ENCODE data around the gene MED13L.
"Not testable (repeated sequence)": the region's sequence is repeated elsewhere in the genome, so short reads cannot be mapped to it uniquely, and the experiment has no call there.

Gene MED13L

GRCh38 chr12:116244474-116245090, 32.9 kb downstream of the MED13L start:
- no peak for DNase-seq

DNA sequence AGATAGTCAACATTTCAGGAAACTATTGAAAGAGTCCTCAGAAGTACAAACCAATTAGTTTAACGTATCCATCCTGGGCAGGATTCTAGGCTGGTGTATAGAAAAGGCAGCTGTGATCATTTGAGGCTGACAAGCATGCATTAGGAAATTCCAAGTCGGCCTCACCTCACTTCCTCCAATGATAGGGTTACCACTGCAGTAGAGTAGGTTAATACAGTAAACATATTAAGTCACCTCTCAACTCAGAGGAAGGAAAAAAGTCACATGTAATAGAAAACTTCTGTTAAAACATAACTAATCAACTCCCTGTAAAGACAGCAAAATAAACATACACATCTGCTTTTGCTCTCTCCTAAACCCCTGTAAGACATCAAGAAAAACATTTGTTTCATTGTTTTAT, 33.5 kb downstream of the MED13L start:
- DNase-seq: no peak

GRCh38 chr12:116242740-116243139, 34.8 kb downstream of the MED13L start:
- DNase-seq: no peak

- no peak for DNase-seq
These were observed 36.2 kb downstream of the MED13L start for GRCh38 chr12:116241157-116241759.

DNA sequence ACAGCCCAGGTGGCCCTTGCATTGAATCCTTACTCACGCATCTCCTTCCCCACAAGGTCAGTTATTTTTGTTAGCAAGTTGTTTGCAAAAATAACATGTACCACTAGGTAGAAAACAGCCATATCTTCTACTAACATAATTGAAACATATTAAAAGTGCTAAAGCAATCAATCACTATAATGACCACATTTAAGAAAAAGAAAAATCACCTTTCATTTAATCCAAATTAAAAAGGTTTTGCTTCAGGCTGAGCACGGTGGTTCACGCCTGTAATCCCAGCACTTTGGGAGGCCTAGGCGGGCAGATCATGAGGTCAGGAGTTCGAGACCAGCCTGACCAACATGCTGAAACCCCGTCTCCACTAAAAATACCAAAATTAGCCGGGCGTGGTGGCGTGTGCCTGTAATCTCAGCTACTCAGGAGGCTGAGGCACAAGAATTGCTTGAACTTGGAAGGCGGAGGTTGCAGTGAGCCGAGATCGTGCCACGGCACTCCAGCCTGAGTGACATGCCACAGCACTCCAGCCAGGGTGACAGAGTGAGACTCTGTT, 38.8 kb downstream of the MED13L start:
- not testable (repeated sequence) for DNase-seq

- no peak for DNase-seq
These were observed 39.3 kb downstream of the MED13L start for GRCh38 chr12:116238149-116238548.

DNA sequence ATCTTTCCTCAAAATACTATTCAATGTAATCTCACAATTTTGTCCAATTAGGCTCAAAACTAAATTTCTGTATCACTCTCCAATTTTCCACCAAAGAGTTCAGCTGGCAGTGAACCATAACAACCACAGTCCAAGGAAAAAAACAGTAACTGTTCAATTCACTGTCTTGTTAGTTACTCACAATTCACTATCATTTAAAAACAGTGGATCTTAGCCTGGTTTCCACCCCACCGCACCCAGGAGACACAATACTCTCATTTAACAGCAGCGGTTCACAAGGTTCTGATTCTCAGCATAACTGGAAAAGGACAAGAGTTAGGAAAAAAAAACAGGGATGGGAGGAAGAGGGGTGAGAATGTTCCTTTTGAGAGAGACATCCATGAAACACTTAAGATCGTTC, 40.5 kb downstream of the MED13L start:
- no peak for DNase-seq

- peak; percentile 39 for DNase-seq
These were observed 41.3 kb downstream of the MED13L start for GRCh38 chr12:116236148-116236731.

- not testable (repeated sequence) for DNase-seq
These were observed 43.3 kb downstream of the MED13L start for GRCh38 chr12:116234148-116234547.

GRCh38 chr12:116233669-116234068, 43.8 kb downstream of the MED13L start:
- DNase-seq: no peak

- DNase-seq: no peak
These were observed 49.7 kb downstream of the MED13L start for GRCh38 chr12:116227811-116228210.

GRCh38 chr12:116226026-116226425, 51.5 kb downstream of the MED13L start:
- peak; percentile 69 for DNase-seq

- DNase-seq: no peak
These were observed 55.1 kb downstream of the MED13L start for GRCh38 chr12:116222358-116222757.

DNA sequence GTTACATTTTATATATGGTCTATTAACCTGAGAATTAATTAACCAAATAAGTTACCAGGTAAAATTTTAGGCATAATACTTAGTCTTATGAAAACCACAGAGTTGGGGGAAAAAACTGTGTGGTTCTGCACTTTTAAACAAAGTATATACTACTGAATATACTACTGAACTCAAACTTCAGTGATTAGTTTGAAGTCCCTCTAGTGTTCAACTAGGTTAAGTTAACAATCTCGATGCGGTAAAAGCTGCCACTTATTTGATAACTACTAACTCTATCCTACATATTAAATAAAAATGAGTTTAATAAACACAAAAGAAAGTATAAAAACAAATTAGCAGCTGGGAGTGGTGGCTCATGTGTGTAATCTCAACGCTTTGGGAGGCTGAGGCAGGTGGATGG, 56.7 kb downstream of the MED13L start:
- DNase-seq: no peak

DNA sequence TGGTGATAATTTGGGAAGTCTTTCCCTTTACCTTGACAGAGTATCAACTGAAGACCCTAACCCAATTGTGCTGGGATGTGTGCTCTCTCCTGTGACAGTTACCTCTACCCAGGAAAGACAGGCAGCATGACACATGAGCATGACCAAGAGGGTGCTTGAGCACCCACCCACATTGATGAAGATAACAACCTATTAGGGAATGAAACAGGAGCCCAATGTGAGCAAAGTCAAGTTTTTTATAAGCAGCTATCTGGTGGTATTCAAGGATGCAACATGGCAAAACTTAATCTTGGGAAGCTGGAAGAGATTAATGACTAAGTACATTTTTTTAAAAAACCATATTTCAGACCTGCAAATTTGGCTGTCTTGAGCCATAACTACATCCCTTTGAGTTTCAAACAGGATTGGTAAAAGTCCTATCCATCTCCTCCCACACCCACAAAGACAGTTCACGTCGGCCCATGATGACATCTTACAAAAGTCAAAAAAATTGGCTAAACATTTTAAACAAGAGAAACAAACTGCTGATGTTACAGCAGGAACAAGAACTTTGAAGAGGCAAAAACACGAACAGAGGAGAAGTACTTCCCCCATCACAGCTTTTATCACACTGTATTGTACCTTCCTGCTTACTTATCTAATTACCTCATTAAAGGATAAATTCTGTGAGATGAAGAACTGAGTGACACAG, 60.3 kb downstream of the MED13L start:
- no peak for DNase-seq

DNA sequence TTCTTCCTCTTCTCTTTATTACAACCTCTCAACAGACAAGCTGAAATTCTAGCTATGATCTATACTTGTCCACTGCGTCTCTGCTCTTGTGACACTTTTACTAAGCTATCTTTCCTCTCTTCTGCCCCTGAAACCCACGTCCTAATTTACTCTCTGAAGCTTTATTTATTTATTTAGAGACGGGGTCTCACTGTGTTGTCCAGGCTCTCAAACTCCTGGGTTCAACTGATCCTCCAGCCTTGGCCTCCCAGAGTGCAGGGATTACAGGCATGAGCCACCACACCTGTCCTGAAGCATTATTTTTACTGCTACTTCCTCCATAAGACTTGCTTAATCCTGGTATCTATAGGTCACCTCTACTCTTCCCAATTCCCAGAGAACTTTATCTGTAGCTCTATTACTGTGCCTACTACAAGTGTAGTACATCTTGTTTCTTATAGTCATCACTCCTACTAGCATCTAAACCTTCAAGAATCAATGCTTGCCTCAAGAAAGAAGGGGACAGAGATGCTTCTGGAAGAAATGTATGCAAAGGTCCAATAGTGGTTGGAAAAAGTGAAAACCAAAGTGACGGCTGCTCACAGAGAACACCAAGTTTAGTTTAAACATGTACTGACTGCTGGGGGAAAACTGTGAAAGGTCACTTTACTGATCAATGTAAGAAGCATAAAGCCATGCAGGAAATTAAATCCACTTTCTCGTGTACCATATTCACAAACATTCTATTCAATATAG, 61.3 kb downstream of the MED13L start:
- DNase-seq: no peak

GRCh38 chr12:116215023-116215422, 62.5 kb downstream of the MED13L start:
- DNase-seq: no peak

GRCh38 chr12:116213885-116214527, 63.5 kb downstream of the MED13L start:
- DNase-seq: no peak

- DNase-seq: no peak
These were observed 64.5 kb downstream of the MED13L start for GRCh38 chr12:116213014-116213413.

- no peak for DNase-seq
These were observed 66.7 kb downstream of the MED13L start for GRCh38 chr12:116210762-116211161.

GRCh38 chr12:116210131-116210530, 67.4 kb downstream of the MED13L start:
- no peak for DNase-seq

DNA sequence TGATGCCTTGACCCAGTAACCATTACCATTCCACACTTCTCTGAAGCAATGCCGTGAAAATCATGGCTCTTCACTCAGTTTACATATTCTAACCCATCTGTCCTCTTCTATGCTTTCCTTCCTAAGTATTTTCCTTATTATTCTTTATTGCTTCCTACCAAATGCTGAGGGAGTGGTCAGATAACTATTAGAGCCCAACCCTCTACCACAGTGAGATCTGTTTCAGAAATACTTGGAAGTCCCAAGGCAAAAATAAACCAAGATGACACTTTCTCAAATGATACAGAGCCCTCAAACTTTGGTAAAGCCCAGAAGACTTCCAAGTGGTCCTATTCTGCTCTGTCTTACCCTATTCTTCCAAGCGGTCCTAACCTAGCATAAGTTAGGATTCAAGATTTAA, 68.0 kb downstream of the MED13L start:
- no peak for DNase-seq
